Lung (tissue), 12 donors: ENCODE results near the gene AKT1. TPM values are rescaled to one million over a fixed set of nuclear protein-coding genes. Genes with fewer than 3 reads are reported as not detected.

ENCODE experiments used
- ATAC-seq: fragments of 200-7000 bp; cut with Tn5 transposase; one replicate; pipeline ENCODE4 v1.9.1; 2020; ENCODE audit warnings: moderate number of reproducible peaks; ENCODE audit not compliant: insufficient read depth, low FRiP score
- DNase-seq, 3 donors: peaks; one replicate each; pipeline ENCODE4 v3.0.0-alpha.2; 2013 to 2017
- H3K27ac ChIP-seq, 2 donors: one replicate each; pipeline ENCODE4 v1.5.1; 2013; ENCODE audit warnings: mild to moderate bottlenecking in 2 of 2, moderate library complexity in 2 of 2, control low read depth in 1 of 2, inconsistent platforms in 1 of 2, low read depth in 1 of 2, low read length in 1 of 2
- H3K27me3 ChIP-seq, 3 donors: one replicate each; pipeline ENCODE4 v1.5.1; 2013; ENCODE audit warnings: low read length in 2 of 3; ENCODE audit not compliant: control insufficient read depth in 3 of 3, insufficient read depth in 3 of 3
- H3K36me3 ChIP-seq, 4 donors: one replicate each; pipeline ENCODE4 v1.5.1; 2013; ENCODE audit warnings: low read length in 4 of 4, mild to moderate bottlenecking in 1 of 4, moderate library complexity in 1 of 4; ENCODE audit not compliant: control insufficient read depth in 4 of 4, insufficient read depth in 4 of 4
- H3K4me1 ChIP-seq, 5 donors: one replicate each; pipeline ENCODE4 v1.5.1; 2013; ENCODE audit warnings: low read length in 5 of 5, mild to moderate bottlenecking in 2 of 5, moderate library complexity in 1 of 5; ENCODE audit not compliant: control insufficient read depth in 5 of 5, insufficient read depth in 5 of 5
- H3K4me3 ChIP-seq: one replicate; pipeline ENCODE4 v1.5.1; 2013; ENCODE audit warnings: mild to moderate bottlenecking, control low read depth, moderate library complexity
- H3K9ac ChIP-seq, 2 donors: one replicate each; pipeline ENCODE4 v1.5.1; 2013; ENCODE audit warnings: low read length in 2 of 2, control low read depth in 1 of 2; ENCODE audit not compliant: insufficient read depth in 1 of 2
- H3K9me3 ChIP-seq, 4 donors: one replicate each; pipeline ENCODE4 v1.5.1; 2013; ENCODE audit warnings: low read length in 3 of 4, mild to moderate bottlenecking in 1 of 4, moderate library complexity in 1 of 4; ENCODE audit not compliant: control insufficient read depth in 4 of 4, insufficient read depth in 3 of 4
- WGBS, 2 donors: extraction: QIAGEN DNeasy Blood & Tissue Kit; methylation state at CpG; one replicate each; pipeline ENCODE4 v1.1.7; 2013; 5-methylcytosine and 5-hydroxymethylcytosine counted together
- polyA plus RNA-seq, 2 donors: library from polyadenylated mRNA; stranded (reverse); fragments of 200-250 nt; gene quantifications; one replicate each; pipeline ENCODE4 v1.2.1, GENCODE V29; 2013
- total RNA-seq, 2 donors: library from RNA; depleted of rRNA in 1 of 2; stranded (reverse); fragments of >200 nt in 1 of 2; gene quantifications; one replicate each; pipeline ENCODE4 v1.2.1, GENCODE V29; 2014 to 2021
- TF ChIP-seq, protein P1 (sequence below): IDR thresholded peaks from 2 replicates; pipeline ENCODE4 v1.5.1; 2012; ENCODE audit warnings: mild to moderate bottlenecking; ENCODE audit errors: control extremely low read depth, extremely low read depth
- donor health status: control.
- donor health status: control.
- donor health status: Bipolar disorder and iron deficiency.
- donor health status: healthy.
- donor health status: DM: yes; HTN: yes; CAD: no.

Gene AKT1
- total and polyA plus RNA-seq, 4 donors, result 142 to 224 (median 160) TPM

DNA sequence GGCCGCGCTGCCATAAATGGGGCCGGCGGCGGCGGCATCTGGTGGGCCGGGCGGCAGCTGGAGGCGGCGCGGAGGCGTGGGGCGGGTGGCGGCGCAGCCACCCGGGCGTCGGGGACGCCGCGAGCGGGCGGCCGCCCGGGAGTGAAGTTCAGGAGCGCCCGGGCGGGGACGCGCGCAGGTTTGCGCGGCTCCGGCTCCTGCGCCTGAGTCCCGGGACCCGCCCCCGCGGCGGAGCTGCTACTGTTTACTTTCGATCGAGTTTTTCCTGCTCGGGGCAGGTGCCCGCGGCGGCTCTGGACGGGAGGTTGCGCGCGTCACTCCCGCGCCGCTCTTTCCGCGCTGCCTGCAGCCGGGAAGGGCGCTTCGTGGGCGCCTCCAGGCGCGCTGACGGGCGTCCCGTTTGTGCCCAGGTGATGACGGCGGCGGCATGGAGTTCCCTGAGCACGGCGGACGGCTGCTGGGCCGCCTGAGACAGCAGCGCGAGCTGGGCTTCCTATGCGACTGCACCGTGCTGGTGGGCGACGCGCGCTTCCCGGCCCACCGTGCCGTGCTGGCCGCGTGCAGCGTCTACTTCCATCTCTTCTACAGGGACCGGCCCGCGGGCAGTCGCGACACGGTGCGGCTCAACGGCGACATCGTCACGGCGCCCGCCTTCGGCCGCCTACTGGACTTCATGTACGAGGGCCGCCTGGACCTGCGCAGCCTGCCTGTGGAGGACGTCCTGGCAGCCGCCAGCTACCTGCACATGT lies 5.4 kb upstream of the AKT1 start, which contains the start of gene ZBTB42:
Gene ZBTB42 (plus strand): TSS at position 331 of the 749 bp plus-strand sequence. CDS start 97 bp downstream, at position 428.
- DNase-seq (peak; percentile 74 to 86 (median 83)), ATAC-seq (peak; percentile 29)
- Histone ChIP-seq H3K36me3 (no peaks in the 10 kb centered on the region), H3K4me1 (peaks cover 5 to 46% (median 31%) of the 10 kb centered on the region in 5 donors), H3K27me3 (no peaks in the 10 kb centered on the region), H3K9me3 (no peaks in the 10 kb centered on the region), H3K27ac (peak within 1 kb of the TSS; percentile 84 to 96), H3K9ac (peak within 1 kb of the TSS; percentile 75 to 81), H3K4me3 (peak within 1 kb of the TSS; percentile 51)
- WGBS, 2 donors, result 1 to 2% methylated on average over 84 to 105 of the region's 105 CpGs
- TF ChIP-seq, protein P1, sequence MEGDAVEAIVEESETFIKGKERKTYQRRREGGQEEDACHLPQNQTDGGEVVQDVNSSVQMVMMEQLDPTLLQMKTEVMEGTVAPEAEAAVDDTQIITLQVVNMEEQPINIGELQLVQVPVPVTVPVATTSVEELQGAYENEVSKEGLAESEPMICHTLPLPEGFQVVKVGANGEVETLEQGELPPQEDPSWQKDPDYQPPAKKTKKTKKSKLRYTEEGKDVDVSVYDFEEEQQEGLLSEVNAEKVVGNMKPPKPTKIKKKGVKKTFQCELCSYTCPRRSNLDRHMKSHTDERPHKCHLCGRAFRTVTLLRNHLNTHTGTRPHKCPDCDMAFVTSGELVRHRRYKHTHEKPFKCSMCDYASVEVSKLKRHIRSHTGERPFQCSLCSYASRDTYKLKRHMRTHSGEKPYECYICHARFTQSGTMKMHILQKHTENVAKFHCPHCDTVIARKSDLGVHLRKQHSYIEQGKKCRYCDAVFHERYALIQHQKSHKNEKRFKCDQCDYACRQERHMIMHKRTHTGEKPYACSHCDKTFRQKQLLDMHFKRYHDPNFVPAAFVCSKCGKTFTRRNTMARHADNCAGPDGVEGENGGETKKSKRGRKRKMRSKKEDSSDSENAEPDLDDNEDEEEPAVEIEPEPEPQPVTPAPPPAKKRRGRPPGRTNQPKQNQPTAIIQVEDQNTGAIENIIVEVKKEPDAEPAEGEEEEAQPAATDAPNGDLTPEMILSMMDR, result no peak

DNA sequence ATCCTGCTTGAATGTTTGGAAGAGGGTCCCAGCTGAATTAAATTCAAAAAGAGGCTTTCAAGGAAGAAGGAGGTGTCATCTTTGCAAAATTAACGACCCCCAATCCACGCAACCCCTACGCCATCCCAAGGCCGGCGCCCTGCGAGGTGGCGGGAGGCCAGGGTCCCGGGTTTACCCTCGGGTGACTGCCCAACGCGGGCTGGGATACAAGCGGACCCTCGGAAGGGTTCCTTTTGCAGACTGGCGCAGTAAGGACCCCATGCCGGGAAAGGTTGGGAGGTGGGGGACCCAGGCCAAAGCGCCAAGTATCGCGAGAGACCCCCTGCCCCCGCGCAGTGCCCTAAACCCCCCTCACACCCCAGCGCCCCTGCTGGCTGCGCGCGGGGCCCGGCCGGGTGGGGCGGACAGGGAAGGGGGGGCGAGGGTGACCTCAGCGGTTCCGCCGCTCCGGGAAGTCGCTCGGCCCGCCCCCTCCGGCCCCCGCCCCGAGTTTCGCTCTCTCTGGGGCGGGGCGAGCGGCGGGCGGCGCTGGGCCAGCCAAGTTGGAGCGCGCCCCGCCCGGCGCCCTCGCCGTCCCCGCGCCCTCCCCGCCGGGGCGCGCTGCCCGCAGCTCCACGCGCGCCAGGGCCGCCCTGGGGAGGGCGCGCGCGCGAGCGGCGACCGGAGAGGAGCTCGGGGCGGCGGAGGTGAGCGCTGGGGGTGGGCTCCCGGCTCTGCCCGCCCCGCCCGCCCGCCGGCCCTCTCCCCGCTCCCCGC lies 4.6 kb upstream of the AKT1 start:
- H3K27ac ChIP-seq, result peak overlapping the region; percentile 84 to 96
- no peaks in the 10 kb centered on the region for H3K27me3 ChIP-seq
- H3K4me1 ChIP-seq, result peaks cover 5 to 38% (median 26%) of the 10 kb centered on the region in 5 donors
- TF ChIP-seq, protein P1, result no peak
- ATAC-seq (peak; percentile 56), DNase-seq (peak; percentile 84 to 92 (median 90))
- peak overlapping the region; percentile 51 for H3K4me3 ChIP-seq
- H3K36me3 ChIP-seq, result no peaks in the 10 kb centered on the region
- peak overlapping the region; percentile 75 to 81 for H3K9ac ChIP-seq
- WGBS, 2 donors, result 2% methylated on average over 37 to 83 of the region's 83 CpGs
- H3K9me3 ChIP-seq, result no peaks in the 10 kb centered on the region

DNA sequence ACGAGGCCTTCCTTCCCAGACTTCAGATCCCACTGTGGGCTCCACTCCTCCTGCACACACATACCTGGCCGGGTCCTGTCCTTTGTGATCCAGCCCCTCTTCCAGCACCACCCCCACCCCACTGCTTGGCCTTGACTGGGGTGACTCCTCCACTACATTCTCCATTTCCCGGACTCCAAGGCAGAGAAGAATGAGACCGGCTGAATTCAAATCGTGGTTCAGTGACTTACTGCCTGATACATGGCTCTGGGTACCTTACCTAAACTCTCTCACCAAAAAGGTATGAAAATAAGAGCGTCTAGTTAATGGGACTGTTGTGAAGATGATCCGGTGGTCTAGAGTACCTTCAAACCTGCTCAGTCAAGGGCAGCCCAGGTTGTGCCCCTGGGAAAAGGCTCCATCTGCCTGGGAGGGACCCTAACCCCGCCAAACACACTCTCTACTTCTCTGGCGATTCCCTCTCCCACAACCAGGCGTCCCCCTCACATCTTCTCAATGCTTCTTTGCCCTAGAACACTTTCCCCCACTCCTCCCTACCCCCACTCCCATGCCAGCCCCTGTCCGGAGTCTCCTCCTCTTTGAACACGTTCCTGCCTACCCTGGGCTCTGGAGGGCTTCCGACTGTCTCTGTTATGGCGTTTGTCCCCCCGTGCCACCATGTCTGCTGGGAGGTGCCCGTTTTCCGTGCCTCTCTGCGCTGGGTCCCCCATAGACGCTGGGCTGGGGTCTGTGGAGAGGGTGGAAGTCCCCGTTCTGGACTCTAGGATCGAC lies 3.9 kb upstream of the AKT1 start:
- Histone ChIP-seq H3K4me3 (no peak overlapping the region), H3K27ac (peak overlapping the region; percentile 84 to 96), H3K9me3 (no peaks in the 10 kb centered on the region), H3K27me3 (no peaks in the 10 kb centered on the region), H3K9ac (peak overlapping the region; percentile 75 to 81), H3K36me3 (no peaks in the 10 kb centered on the region), H3K4me1 (peaks cover 5 to 37% (median 26%) of the 10 kb centered on the region in 5 donors)
- ATAC-seq (no peak), DNase-seq (peak; percentile 85 to 89 (median 86))
- TF ChIP-seq, protein P1, result no peak
- WGBS, 2 donors, result 39 to 40% methylated on average over 21 of the region's 21 CpGs
